HFFc6 (cell line): ENCODE data around the gene TP53INP2. TPM values are rescaled to one million over a fixed set of nuclear protein-coding genes. Genes with fewer than 3 reads are reported as not detected.
A peak's percentile ranks its signal among the peaks of the same experiment; 100 is the strongest.

ENCODE experiments used
- DNase-seq: peaks from one replicate; pipeline ENCODE4 v3.0.0-alpha.2; 2018
- H3K27ac Mint-ChIP-seq: 2 replicates; pipeline ENCODE4 v1.8.0; 2020; ENCODE audit warnings: mild to moderate bottlenecking, mixed read lengths
- H3K27me3 Mint-ChIP-seq: 2 replicates; pipeline ENCODE4 v1.8.0; 2021; ENCODE audit warnings: mild to moderate bottlenecking, moderate library complexity, mixed read lengths; ENCODE audit not compliant: insufficient read depth
- H3K36me3 Mint-ChIP-seq: 2 replicates; pipeline ENCODE4 v1.8.0; 2021; ENCODE audit warnings: low read depth, mixed read lengths
- H3K4me1 Mint-ChIP-seq: 2 replicates; pipeline ENCODE4 v1.8.0; 2020; ENCODE audit warnings: low read depth, mixed read lengths
- H3K4me3 Mint-ChIP-seq: 2 replicates; pipeline ENCODE4 v1.8.0; 2020; ENCODE audit warnings: mild to moderate bottlenecking, moderate library complexity, mixed read lengths
- H3K9me3 Mint-ChIP-seq: 2 replicates; pipeline ENCODE4 v1.8.0; 2020; ENCODE audit warnings: mild to moderate bottlenecking, mixed read lengths
- total RNA-seq, 6 experiments: library from RNA; stranded (reverse); fragmentation: NEBNext Ultra II Directional; extraction: Animal tissue kit (Norgen Biotek cat#: 25700); gene quantifications; 2 replicates in 1 of 6; 3 replicates in 5 of 6; pipeline ENCODE4 v1.2.3, GENCODE V29; 2021
- TF ChIP-seq, protein P1 (sequence below): fragments of 200-600 bp; sonication (generic); IDR thresholded peaks from 2 replicates; pipeline ENCODE4 v1.5.0; 2021; ENCODE audit warnings: antibody characterized with exemption, mild to moderate bottlenecking

The TP53INP2 gene
- total RNA-seq, 6 experiments from 2014 or later: 14.2 to 23.8 (median 21.3) TPM

GRCh38 chr20:34751453-34751852 is 47.3 kb downstream of the TP53INP2 start:
- H3K36me3 Mint-ChIP-seq: peaks cover 23% of the 10 kb centered on the region
- no peaks in the 10 kb centered on the region for H3K27me3 Mint-ChIP-seq
- TF ChIP-seq, protein P1, sequence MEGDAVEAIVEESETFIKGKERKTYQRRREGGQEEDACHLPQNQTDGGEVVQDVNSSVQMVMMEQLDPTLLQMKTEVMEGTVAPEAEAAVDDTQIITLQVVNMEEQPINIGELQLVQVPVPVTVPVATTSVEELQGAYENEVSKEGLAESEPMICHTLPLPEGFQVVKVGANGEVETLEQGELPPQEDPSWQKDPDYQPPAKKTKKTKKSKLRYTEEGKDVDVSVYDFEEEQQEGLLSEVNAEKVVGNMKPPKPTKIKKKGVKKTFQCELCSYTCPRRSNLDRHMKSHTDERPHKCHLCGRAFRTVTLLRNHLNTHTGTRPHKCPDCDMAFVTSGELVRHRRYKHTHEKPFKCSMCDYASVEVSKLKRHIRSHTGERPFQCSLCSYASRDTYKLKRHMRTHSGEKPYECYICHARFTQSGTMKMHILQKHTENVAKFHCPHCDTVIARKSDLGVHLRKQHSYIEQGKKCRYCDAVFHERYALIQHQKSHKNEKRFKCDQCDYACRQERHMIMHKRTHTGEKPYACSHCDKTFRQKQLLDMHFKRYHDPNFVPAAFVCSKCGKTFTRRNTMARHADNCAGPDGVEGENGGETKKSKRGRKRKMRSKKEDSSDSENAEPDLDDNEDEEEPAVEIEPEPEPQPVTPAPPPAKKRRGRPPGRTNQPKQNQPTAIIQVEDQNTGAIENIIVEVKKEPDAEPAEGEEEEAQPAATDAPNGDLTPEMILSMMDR: no peak

GRCh38 chr20:34753706-34754461 is 49.7 kb downstream of the TP53INP2 start:
- Mint-ChIP-seq H3K27me3 (no peaks in the 10 kb centered on the region), H3K27ac (0 out of 2 replicates have a peak overlapping the region, but pooled peaks have one; percentile 10), H3K36me3 (peaks cover 37% of the 10 kb centered on the region), H3K4me3 (no peak overlapping the region), H3K4me1 (peaks cover 15% of the 10 kb centered on the region), H3K9me3 (no peaks in the 10 kb centered on the region)
- TF ChIP-seq, protein P1: peak; percentile 33; the same call in 1 of the 2 replicates
- no peak for DNase-seq

More at GRCh38 chr20:34751453-34751852, 47.3 kb downstream of the TP53INP2 start:
- no peak for DNase-seq
- Mint-ChIP-seq H3K27ac (no peak overlapping the region), H3K4me1 (peaks cover 30% of the 10 kb centered on the region), H3K9me3 (no peaks in the 10 kb centered on the region), H3K4me3 (no peak overlapping the region)

- Mint-ChIP-seq H3K4me3 (no peak overlapping the region), H3K9me3 (no peaks in the 10 kb centered on the region), H3K27ac (0 out of 2 replicates have a peak overlapping the region, but pooled peaks have one; percentile 10), H3K36me3 (peaks cover 31% of the 10 kb centered on the region), H3K4me1 (peaks cover 15% of the 10 kb centered on the region), H3K27me3 (no peaks in the 10 kb centered on the region)
- TF ChIP-seq, protein P1: no peak
- DNase-seq: no peak
Observed at GRCh38 chr20:34754611-34755010, 50.5 kb downstream of the TP53INP2 start.

DNA sequence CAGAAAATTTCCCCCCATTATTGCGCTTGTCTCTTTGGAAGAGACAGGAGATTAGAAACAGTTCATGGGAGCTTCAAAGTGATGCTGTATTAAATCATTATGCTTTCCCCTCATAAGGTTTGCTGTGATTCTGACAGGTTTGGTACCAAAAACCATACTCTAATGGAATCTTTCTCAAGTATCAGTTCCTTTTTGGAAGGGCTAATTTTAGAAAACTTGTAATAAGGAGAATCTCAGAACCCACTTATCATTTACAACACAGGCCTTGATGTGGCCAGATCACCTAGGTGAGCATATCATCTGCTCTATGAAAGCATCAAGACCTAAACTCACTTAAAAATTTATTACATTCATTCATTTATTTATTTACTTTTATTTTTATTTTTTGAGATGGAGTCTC is 51.2 kb downstream of the TP53INP2 start:
- no peaks in the 10 kb centered on the region for H3K9me3 Mint-ChIP-seq

GRCh38 chr20:34762031-34762555 is 57.9 kb downstream of the TP53INP2 start:
- Mint-ChIP-seq H3K36me3 (peaks cover 37% of the 10 kb centered on the region), H3K27me3 (no peaks in the 10 kb centered on the region), H3K9me3 (no peaks in the 10 kb centered on the region), H3K4me1 (peaks cover 33% of the 10 kb centered on the region), H3K4me3 (no peak overlapping the region), H3K27ac (peak overlapping the region; percentile 30; the same call in 1 of the 2 replicates)
- TF ChIP-seq, protein P1: no peak
- DNase-seq: no peak

More for the DNA sequence above, 51.2 kb downstream of the TP53INP2 start:
- Mint-ChIP-seq H3K27me3 (no peaks in the 10 kb centered on the region), H3K27ac (no peak overlapping the region), H3K4me1 (peaks cover 15% of the 10 kb centered on the region), H3K4me3 (no peak overlapping the region), H3K36me3 (peaks cover 27% of the 10 kb centered on the region)
- DNase-seq: no peak
- TF ChIP-seq, protein P1: no peak

Other genes starting within 250 kb of the TP53INP2 start
- 100 to 1,000 TPM; 194 to 277 (median 223) TPM for gene DYNLRB1, start 187.9 kb upstream of the TP53INP2 start, total RNA-seq
- 10 to 100 TPM; 20.2 to 34.6 (median 23.9) TPM for gene MAP1LC3A, start 145.6 kb upstream of the TP53INP2 start, total RNA-seq
- gene PIGU, start 27.3 kb upstream of the TP53INP2 start, total RNA-seq: 10 to 100 TPM; 22.5 to 28.9 (median 24.9) TPM
- gene NCOA6, start 121.3 kb downstream of the TP53INP2 start, total RNA-seq: 10 to 100 TPM; 17.6 to 21.0 (median 18.4) TPM
- gene GGT7, start 168.5 kb downstream of the TP53INP2 start, total RNA-seq: 10 to 100 TPM; 13.3 to 17.3 (median 16.1) TPM
- gene ACSS2, start 172.3 kb downstream of the TP53INP2 start, total RNA-seq: 10 to 100 TPM; 13.2 to 18.0 (median 15.5) TPM